IMR-90 (cell line): ENCODE measurements around the gene PRSS1. TPM values are rescaled to one million over a fixed set of nuclear protein-coding genes. Genes with fewer than 3 reads are reported as not detected.

Experiments
- ATAC-seq: fragments of 200-7000 bp; cut with Tn5 transposase; 2 replicates; pipeline ENCODE4 v1.9.1; 2020; ENCODE audit warnings: low read depth, mild to moderate bottlenecking, moderate library complexity
- BruUV-seq: library from RNA; stranded (reverse); fragments of 400-500 nt; replicated peaks from 2 replicates; lab custom pipeline; 2021; lab: Mats Ljungman, UMichigan
- CTCF ChIA-PET: fragments of 300-600 bp; formaldehyde crosslinking; extraction: SDS; loops from one replicate; lab custom pipeline; 2021; ENCODE audit warnings: antibody characterized with exemption; lab: Yijun Ruan, JAX
- POLR2A ChIA-PET: fragments of 300-600 bp; sonication (Branson Sonifier 250); formaldehyde crosslinking; loops from one replicate; lab custom pipeline; 2022; ENCODE audit warnings: antibody characterized with exemption; ENCODE audit not compliant: unreplicated experiment; lab: Charles Lee
- DNase-seq: peaks from one replicate; pipeline ENCODE4 v3.0.0; 2013
- H2AFZ ChIP-seq: replicated peaks from 2 replicates; pipeline ENCODE3; 2013; ENCODE audit warnings: low read length, mild to moderate bottlenecking; ENCODE audit not compliant: poor library complexity
- H2AK5ac ChIP-seq: 2 replicates; pipeline ENCODE4 v1.6.1; 2013; ENCODE audit warnings: low read depth, low read length, inconsistent platforms
- H2AK9ac ChIP-seq: replicated peaks from 2 replicates; pipeline ENCODE3; 2013; ENCODE audit warnings: mild to moderate bottlenecking, low read depth, low read length, moderate library complexity; ENCODE audit not compliant: poor library complexity
- H2BK120ac ChIP-seq: 2 replicates; pipeline ENCODE4 v1.6.1; 2013; ENCODE audit warnings: low read depth, low read length, inconsistent platforms
- H2BK15ac ChIP-seq: 3 replicates; pipeline ENCODE4 v1.6.1; 2013; ENCODE audit warnings: low read depth, low read length, inconsistent platforms
- H2BK20ac ChIP-seq: 2 replicates; pipeline ENCODE4 v1.6.1; 2013; ENCODE audit warnings: low read depth, mild to moderate bottlenecking, inconsistent platforms, low read length, moderate library complexity
- H2BK5ac ChIP-seq: 2 replicates; pipeline ENCODE4 v1.6.1; 2013; ENCODE audit warnings: mild to moderate bottlenecking, low read depth, low read length, inconsistent platforms; ENCODE audit not compliant: poor library complexity, severe bottlenecking
- H3K14ac ChIP-seq: replicated peaks from 2 replicates; pipeline ENCODE4 v1.6.1; 2013; ENCODE audit warnings: low read depth, low read length, inconsistent platforms
- H3K18ac ChIP-seq: 2 replicates; pipeline ENCODE4 v1.6.1; 2013; ENCODE audit warnings: low read depth, low read length, control low read depth
- H3K23ac ChIP-seq: 2 replicates; pipeline ENCODE4 v1.6.1; 2013; ENCODE audit warnings: low read depth, low read length, inconsistent platforms
- H3K27ac ChIP-seq: 2 replicates; pipeline ENCODE4 v1.5.1; 2013; ENCODE audit warnings: mild to moderate bottlenecking, control low read depth, low read length; ENCODE audit not compliant: insufficient read depth
- H3K27me3 ChIP-seq: 2 replicates; pipeline ENCODE4 v1.6.1; 2013; ENCODE audit warnings: low read length; ENCODE audit not compliant: control insufficient read depth, insufficient read depth
- H3K36me3 ChIP-seq: 2 replicates; pipeline ENCODE4 v1.6.1; 2013; ENCODE audit warnings: low read length, mixed read lengths; ENCODE audit not compliant: control insufficient read depth, insufficient read depth
- H3K4ac ChIP-seq: 2 replicates; pipeline ENCODE4 v1.6.1; 2013; ENCODE audit warnings: low read depth, low read length, inconsistent platforms
- H3K4me1 ChIP-seq: 2 replicates; pipeline ENCODE4 v1.6.1; 2013; ENCODE audit warnings: low read length, mixed read lengths; ENCODE audit not compliant: control insufficient read depth, insufficient read depth
- H3K4me2 ChIP-seq: 2 replicates; pipeline ENCODE4 v1.6.1; 2013; ENCODE audit warnings: low read depth, mild to moderate bottlenecking, control low read depth, low read length, moderate library complexity
- H3K4me3 ChIP-seq: 2 replicates; pipeline ENCODE4 v1.5.1; 2013; ENCODE audit warnings: low read depth, mild to moderate bottlenecking, control low read depth, low read length, moderate library complexity; ENCODE audit not compliant: insufficient read depth
- H3K56ac ChIP-seq: 2 replicates; pipeline ENCODE4 v1.6.1; 2013; ENCODE audit warnings: low read length, inconsistent platforms; ENCODE audit not compliant: insufficient read depth; ENCODE audit errors: extremely low read depth
- H3K79me1 ChIP-seq, 2 experiments: 2 replicates each; pipeline ENCODE4 v1.6.1; 2013; ENCODE audit warnings: low read length in 2 of 2, inconsistent platforms in 1 of 2, low read depth in 1 of 2
- H3K9ac ChIP-seq: 2 replicates; pipeline ENCODE4 v1.6.1; 2013; ENCODE audit warnings: low read depth, low read length, control low read depth
- H3K9me1 ChIP-seq: 2 replicates; pipeline ENCODE4 v1.6.1; 2013; ENCODE audit warnings: low read length, inconsistent platforms; ENCODE audit not compliant: insufficient read depth
- H3K9me3 ChIP-seq: 2 replicates; pipeline ENCODE4 v1.6.1; 2013; ENCODE audit warnings: low read length; ENCODE audit not compliant: control insufficient read depth, insufficient read depth
- H4K20me1 ChIP-seq: 2 replicates; pipeline ENCODE4 v1.6.1; 2013; ENCODE audit warnings: low read length, inconsistent platforms; ENCODE audit not compliant: insufficient read depth
- H4K5ac ChIP-seq: 2 replicates; pipeline ENCODE4 v1.6.1; 2013; ENCODE audit warnings: mild to moderate bottlenecking, low read depth, low read length, control low read depth
- H4K8ac ChIP-seq, 2 experiments: 2 replicates each; pipeline ENCODE4 v1.6.1; 2013; ENCODE audit warnings: low read depth in 2 of 2, low read length in 2 of 2, control low read depth in 1 of 2, inconsistent platforms in 1 of 2
- H4K91ac ChIP-seq: 2 replicates; pipeline ENCODE4 v1.6.1; 2013; ENCODE audit warnings: low read depth, low read length, inconsistent platforms; ENCODE audit not compliant: insufficient read depth
- BHLHE40 ChIP-seq: fragments of 150-350 bp; IDR thresholded peaks from 2 replicates; pipeline ENCODE4 v1.6.1; 2016; ENCODE audit warnings: mild to moderate bottlenecking, low read depth, low read length
- CHD1 ChIP-seq: IDR thresholded peaks from 2 replicates; pipeline ENCODE4 v1.6.1; 2012; ENCODE audit warnings: low read depth, low read length, improper control_type of control experiment
- CTCF ChIP-seq: conservative IDR thresholded peaks from 2 replicates; pipeline ENCODE4 v1.5.1; 2012; ENCODE audit warnings: mild to moderate bottlenecking, low read depth, low read length, improper control_type of control experiment
- FOS ChIP-seq: fragments of 150-350 bp; IDR thresholded peaks from 2 replicates; pipeline ENCODE4 v1.6.1; 2016; ENCODE audit warnings: low read depth, low read length
- MXI1 ChIP-seq: IDR thresholded peaks from 2 replicates; pipeline ENCODE4 v1.6.1; 2012; ENCODE audit warnings: low read depth, mild to moderate bottlenecking, low read length, moderate library complexity, borderline replicate concordance
- RCOR1 ChIP-seq: IDR thresholded peaks from 2 replicates; pipeline ENCODE4 v1.6.1; 2012; ENCODE audit warnings: mild to moderate bottlenecking, low read length, improper control_type of control experiment; ENCODE audit not compliant: insufficient replicate concordance
- RFX5 ChIP-seq: IDR thresholded peaks from 2 replicates; pipeline ENCODE4 v1.8.0; 2012; ENCODE audit warnings: low read depth, mild to moderate bottlenecking, low read length, moderate library complexity
- SMC3 ChIP-seq: fragments of 150-350 bp; IDR thresholded peaks from 2 replicates; pipeline ENCODE4 v1.6.1; 2016; ENCODE audit warnings: low read depth, mild to moderate bottlenecking, antibody characterized with exemption, low read length, moderate library complexity
- WGBS, 2 experiments: methylation state at CpG; one replicate each; pipeline versions ENCODE4 v1.1.5 to v1.1.7; 2013; ENCODE audit warnings: missing lambda C conversion rate in 2 of 2; ENCODE audit not compliant: insufficient read length in 1 of 2; ENCODE audit errors: extremely low coverage in 2 of 2; 5-methylcytosine and 5-hydroxymethylcytosine counted together
- dilution Hi-C: fragments of 300-500 bp; cut with HindIII; formaldehyde crosslinking; loops from one replicate; pipeline ENCODE4 v1.14.3; 2018; ENCODE audit warnings: low sequenced_read_pairs; ENCODE audit not compliant: unreplicated experiment
- in situ Hi-C: fragments of 300-500 bp; cut with MboI; formaldehyde crosslinking; loops from 3 replicates; pipeline ENCODE4 v1.14.3; 2019; ENCODE audit warnings: low sequenced_read_pairs, inconsistent platforms, mixed read lengths
- intact Hi-C: fragments of 100-400 bp; cut with micrococcal nuclease; formaldehyde crosslinking; loops from 2 replicates; pipeline ENCODE4 v1.10.0; 2022
- polyA plus RNA-seq, 3 experiments: library from polyadenylated mRNA; depleted of rRNA; stranded (reverse); fragments of >200 nt; gene quantifications; 2 replicates each; pipeline ENCODE4 v1.2.3, GENCODE V29; 2012; ENCODE audit warnings: low replicate concordance in 1 of 3
- total RNA-seq: library from RNA; depleted of rRNA; stranded (reverse); fragments of >200 nt; gene quantifications from 2 replicates; pipeline ENCODE4 v1.2.3, GENCODE V29; 2012

The PRSS1 gene
- total and polyA plus RNA-seq, 2 of the 4 experiments (the other 2 are of a cell fraction), result not detected

DNA sequence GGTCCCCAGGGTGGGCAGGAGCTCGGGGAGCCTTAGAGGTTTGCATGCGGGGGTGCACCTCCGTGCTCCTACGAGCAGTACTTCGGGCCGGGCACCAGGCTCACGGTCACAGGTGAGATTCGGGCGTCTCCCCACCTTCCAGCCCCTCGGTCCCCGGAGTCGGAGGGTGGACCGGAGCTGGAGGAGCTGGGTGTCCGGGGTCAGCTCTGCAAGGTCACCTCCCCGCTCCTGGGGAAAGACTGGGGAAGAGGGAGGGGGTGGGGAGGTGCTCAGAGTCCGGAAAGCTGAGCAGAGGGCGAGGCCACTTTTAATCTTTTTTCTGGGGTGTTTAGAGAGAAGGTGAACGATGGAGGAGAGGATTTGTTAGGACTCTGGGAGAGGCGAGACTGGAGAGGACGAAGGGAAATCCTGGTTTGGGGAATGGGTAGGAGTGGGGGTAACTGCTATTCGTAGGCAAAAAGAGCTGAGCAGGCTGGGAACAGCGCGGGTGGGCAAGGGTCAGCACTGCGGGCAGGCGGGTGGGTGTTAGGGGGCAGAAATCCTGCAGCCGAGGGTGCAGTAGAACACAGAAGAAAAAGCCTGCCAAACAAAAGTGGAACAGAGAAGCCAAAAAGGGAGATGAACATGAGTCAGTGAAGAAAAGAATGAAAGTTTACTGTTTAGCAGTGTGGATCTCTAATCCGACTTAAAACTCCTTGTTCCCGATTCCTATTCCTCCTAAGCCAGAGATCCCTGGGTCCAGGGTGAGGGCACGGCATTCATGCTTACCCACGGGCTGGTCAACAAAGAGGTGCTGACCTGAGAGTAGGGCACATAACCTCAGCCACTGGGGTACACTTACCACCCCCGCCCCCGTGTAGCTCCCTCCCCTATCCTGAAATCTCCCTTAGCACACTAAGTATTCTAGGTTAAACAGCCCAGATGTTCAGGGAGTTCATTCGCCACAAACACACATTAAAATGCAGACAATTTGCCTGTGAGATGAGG, 48.4 kb downstream of the PRSS1 start:
- H2AK9ac ChIP-seq, result no peak overlapping the region
- ChIA-PET POLR2A (no interaction called here), CTCF (no interaction called here)
- intact Hi-C loops (no loop called here), dilution Hi-C loops (loop anchor here (25.0 kb wide), 1 partner anchor 285 kb away; no protein-coding TSS in a partner anchor), in situ Hi-C loops (no loop called here)
- peak overlapping the region; percentile 1; the same call in 1 of the 2 replicates for H3K4me2 ChIP-seq
- no peaks in the 10 kb centered on the region for H3K9me3 ChIP-seq
- H3K56ac ChIP-seq, result no peak overlapping the region
- H3K4me3 ChIP-seq, result no peak overlapping the region; the same call in 1 of the 2 replicates
- no peaks in the 10 kb centered on the region for H3K4me1 ChIP-seq
- no peak for ATAC-seq
- H2BK20ac ChIP-seq, result no peak overlapping the region
- peak overlapping the region; percentile 52 for H2AFZ ChIP-seq
- H3K9me1 ChIP-seq, result no peaks in the 10 kb centered on the region
- H3K36me3 ChIP-seq, result no peaks in the 10 kb centered on the region
- no TSS peak for BruUV-seq
- H2BK120ac ChIP-seq, result no peak overlapping the region
- H2BK15ac ChIP-seq, result no peak overlapping the region
- WGBS, 2 experiments, result 5% methylated on average over 8 of the region's 33 CpGs; no CpG with 5 or more reads in 1 of the 2 experiments
- no peak overlapping the region for H3K14ac ChIP-seq
- no peak overlapping the region for H4K91ac ChIP-seq
- no peak overlapping the region for H4K5ac ChIP-seq
- H2AK5ac ChIP-seq, result no peak overlapping the region
- H4K20me1 ChIP-seq, result no peaks in the 10 kb centered on the region
- H3K27ac ChIP-seq, result no peak overlapping the region
- no peak overlapping the region for H4K8ac ChIP-seq
- TF ChIP-seq CHD1 (no peak), BHLHE40 (no peak), MXI1 (no peak), RCOR1 (no peak), CTCF (no peak), FOS (no peak), RFX5 (no peak), SMC3 (no peak)
- H2BK5ac ChIP-seq, result no peak overlapping the region
- peaks cover 62% of the 10 kb centered on the region for H3K27me3 ChIP-seq
- H3K79me1 ChIP-seq, result no peaks in the 10 kb centered on the region
- H3K4ac ChIP-seq, result no peak overlapping the region
- no peak overlapping the region for H3K9ac ChIP-seq
- DNase-seq, result no peak
- no peak overlapping the region for H3K23ac ChIP-seq
- H3K18ac ChIP-seq, result no peak overlapping the region
